Upper lobe of right lung (tissue), 1 donor: ENCODE measurements around the gene SLC30A4. TPM values are rescaled to one million over a fixed set of nuclear protein-coding genes. Genes with fewer than 3 reads are reported as not detected.

Experiments used
- ATAC-seq: fragments of 200-7000 bp; cut with Tn5 transposase; one replicate; pipeline ENCODE4 v1.9.1; 2020; ENCODE audit warnings: mild to moderate bottlenecking, moderate library complexity
- DNase-seq: peaks from one replicate; pipeline ENCODE4 v3.0.0-alpha.2; 2020
- H3K27ac ChIP-seq: fragments of 200-600 bp; one replicate; pipeline ENCODE4 v1.8.0; 2022
- H3K27me3 ChIP-seq: fragments of 200-600 bp; one replicate; pipeline ENCODE4 v1.8.0; 2022; ENCODE audit warnings: mild to moderate bottlenecking
- H3K36me3 ChIP-seq: fragments of 200-600 bp; one replicate; pipeline ENCODE4 v1.8.0; 2022
- H3K4me1 ChIP-seq: fragments of 200-600 bp; one replicate; pipeline ENCODE4 v1.8.0; 2022
- H3K4me3 ChIP-seq: fragments of 200-600 bp; one replicate; pipeline ENCODE4 v1.8.0; 2022; ENCODE audit warnings: mild to moderate bottlenecking
- H3K9me3 ChIP-seq: fragments of 200-600 bp; one replicate; pipeline ENCODE4 v1.8.0; 2022
- intact Hi-C: fragments of 100-400 bp; cut with DNase I; formaldehyde crosslinking; loops from one replicate; pipeline ENCODE4 v1.11.0; 2022
- total RNA-seq: library from RNA; stranded (reverse); fragmentation: NEBNext Ultra II Directional; extraction: Animal tissue kit (Norgen Biotek cat#: 25700); gene quantifications from one replicate; pipeline ENCODE4 v1.2.1, GENCODE V29; 2021
- TF ChIP-seq, protein P1 (sequence below): fragments of 200-600 bp; IDR thresholded peaks from one replicate; pipeline ENCODE4 v1.8.0; 2022; ENCODE audit warnings: antibody characterized with exemption
- donor health status: DM: no; HTN: yes; CAD: no; lungs with severe emphysema.

SLC30A4 gene
- total RNA-seq, 1 donor from 2014 or later = 6.7 TPM

- ATAC-seq = no peak
- H3K9me3 ChIP-seq = no peaks in the 10 kb centered on the region
- H3K27ac ChIP-seq = no peak overlapping the region
- TF ChIP-seq, protein P1, sequence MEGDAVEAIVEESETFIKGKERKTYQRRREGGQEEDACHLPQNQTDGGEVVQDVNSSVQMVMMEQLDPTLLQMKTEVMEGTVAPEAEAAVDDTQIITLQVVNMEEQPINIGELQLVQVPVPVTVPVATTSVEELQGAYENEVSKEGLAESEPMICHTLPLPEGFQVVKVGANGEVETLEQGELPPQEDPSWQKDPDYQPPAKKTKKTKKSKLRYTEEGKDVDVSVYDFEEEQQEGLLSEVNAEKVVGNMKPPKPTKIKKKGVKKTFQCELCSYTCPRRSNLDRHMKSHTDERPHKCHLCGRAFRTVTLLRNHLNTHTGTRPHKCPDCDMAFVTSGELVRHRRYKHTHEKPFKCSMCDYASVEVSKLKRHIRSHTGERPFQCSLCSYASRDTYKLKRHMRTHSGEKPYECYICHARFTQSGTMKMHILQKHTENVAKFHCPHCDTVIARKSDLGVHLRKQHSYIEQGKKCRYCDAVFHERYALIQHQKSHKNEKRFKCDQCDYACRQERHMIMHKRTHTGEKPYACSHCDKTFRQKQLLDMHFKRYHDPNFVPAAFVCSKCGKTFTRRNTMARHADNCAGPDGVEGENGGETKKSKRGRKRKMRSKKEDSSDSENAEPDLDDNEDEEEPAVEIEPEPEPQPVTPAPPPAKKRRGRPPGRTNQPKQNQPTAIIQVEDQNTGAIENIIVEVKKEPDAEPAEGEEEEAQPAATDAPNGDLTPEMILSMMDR = no peak
- H3K4me3 ChIP-seq = no peak overlapping the region
- no peaks in the 10 kb centered on the region for H3K27me3 ChIP-seq
- no peak for DNase-seq
- intact Hi-C loops = no loop called here
- H3K36me3 ChIP-seq = no peaks in the 10 kb centered on the region
- H3K4me1 ChIP-seq = no peaks in the 10 kb centered on the region
These were observed 23.9 kb downstream of the SLC30A4 start for GRCh38 chr15:45498701-45499100.

DNA sequence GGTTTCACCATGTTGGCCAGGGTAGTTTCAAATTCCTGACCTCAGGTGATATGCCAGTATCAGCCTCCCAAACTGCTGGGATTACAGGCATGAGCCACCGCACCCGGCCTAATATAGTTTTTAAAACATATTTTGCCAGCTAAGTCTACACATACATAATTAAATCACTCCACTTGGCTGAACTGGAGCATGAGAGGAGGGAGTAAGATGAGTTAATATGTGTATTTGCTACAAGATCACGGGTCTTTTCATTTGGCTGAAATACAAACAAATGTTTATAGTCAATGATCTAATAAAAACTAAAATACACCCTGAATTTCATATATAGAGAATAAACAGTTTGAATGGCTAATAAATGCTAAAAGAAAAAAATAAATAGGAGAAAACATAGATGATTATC lies 25.3 kb downstream of the SLC30A4 start:
- intact Hi-C loops = no loop called here
- Histone ChIP-seq H3K27ac (no peak overlapping the region), H3K36me3 (no peaks in the 10 kb centered on the region), H3K4me1 (no peaks in the 10 kb centered on the region), H3K9me3 (no peaks in the 10 kb centered on the region), H3K4me3 (no peak overlapping the region), H3K27me3 (no peaks in the 10 kb centered on the region)
- DNase-seq (no peak), ATAC-seq (no peak)
- TF ChIP-seq, protein P1 = no peak

DNA sequence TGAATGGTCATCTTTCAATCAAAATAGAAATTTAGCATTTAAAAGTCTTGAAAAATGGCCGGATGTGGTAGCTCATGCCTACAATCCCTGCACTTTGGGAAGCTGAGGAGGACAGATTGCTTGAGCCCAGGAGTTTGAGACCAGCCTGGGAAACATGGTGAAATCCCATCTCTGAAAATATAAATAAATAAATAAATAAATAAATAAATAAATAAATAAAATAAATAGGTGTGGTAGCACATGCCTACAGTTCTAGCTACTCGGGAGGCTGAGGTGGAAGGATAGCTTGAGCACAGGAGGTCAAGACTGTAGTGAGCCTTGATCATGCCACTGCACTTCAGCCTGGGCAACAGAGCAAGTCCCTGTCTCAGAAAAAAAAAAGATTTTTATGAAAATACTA lies 25.9 kb downstream of the SLC30A4 start:
- Histone ChIP-seq H3K36me3 (no peaks in the 10 kb centered on the region), H3K27me3 (no peaks in the 10 kb centered on the region), H3K9me3 (no peaks in the 10 kb centered on the region), H3K27ac (no peak overlapping the region), H3K4me3 (no peak overlapping the region), H3K4me1 (no peaks in the 10 kb centered on the region)
- TF ChIP-seq, protein P1 = no peak
- no peak for ATAC-seq
- intact Hi-C loops = no loop called here
- no peak for DNase-seq

DNA sequence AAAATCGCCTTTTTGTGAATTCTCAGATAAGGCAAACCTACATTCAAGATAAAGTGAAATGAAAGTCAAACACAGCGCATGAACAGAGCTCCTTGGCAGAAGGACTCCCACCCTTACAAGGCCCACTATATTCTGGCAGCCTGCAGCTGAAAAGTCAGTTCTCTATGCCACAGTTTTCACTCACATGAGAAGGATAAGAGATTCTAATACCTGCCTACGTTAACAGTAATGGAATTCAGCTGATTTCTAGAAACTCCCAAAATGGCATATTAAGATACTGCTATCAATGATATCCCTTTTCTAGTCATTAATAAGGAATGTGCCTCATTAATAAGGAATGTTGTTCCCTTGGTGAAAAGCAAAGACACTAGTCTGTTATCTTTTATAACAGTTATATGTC lies 27.0 kb downstream of the SLC30A4 start:
- Histone ChIP-seq H3K4me3 (no peak overlapping the region), H3K27ac (no peak overlapping the region), H3K9me3 (no peaks in the 10 kb centered on the region), H3K36me3 (no peaks in the 10 kb centered on the region), H3K4me1 (no peaks in the 10 kb centered on the region), H3K27me3 (no peaks in the 10 kb centered on the region)
- TF ChIP-seq, protein P1 = no peak
- DNase-seq (no peak), ATAC-seq (no peak)
- intact Hi-C loops = no loop called here

DNA sequence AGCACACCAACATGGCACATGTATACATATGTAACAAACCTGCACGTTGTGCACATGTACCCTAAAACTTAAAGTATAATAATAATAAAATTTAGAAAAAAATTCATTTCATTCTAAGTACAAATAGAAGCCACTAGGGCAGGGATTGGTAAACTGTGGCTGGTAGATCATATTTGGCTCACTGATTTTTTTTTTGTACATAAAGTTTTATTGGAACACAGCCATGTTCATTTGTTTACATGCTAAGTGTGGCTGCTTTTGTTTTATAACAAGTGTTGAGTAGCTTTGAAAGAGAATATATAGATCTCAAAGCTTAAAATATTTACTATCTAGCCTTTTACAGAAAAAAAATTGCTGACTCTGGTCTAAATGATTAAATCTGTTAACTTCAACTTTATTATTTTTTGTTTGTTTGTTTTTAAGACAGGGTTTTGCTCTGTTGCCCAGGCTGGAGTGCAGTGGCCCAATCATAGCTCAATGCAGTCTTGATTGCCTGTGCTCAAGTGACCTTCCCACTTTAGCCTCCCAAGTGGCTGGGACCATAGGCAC lies 32.8 kb downstream of the SLC30A4 start:
- no peak overlapping the region for H3K4me3 ChIP-seq
- H3K36me3 ChIP-seq = peaks cover 8% of the 10 kb centered on the region
- intact Hi-C loops = no loop called here
- H3K4me1 ChIP-seq = no peaks in the 10 kb centered on the region
- DNase-seq = no peak
- H3K27ac ChIP-seq = no peak overlapping the region
- no peak for ATAC-seq
- no peaks in the 10 kb centered on the region for H3K27me3 ChIP-seq
- no peaks in the 10 kb centered on the region for H3K9me3 ChIP-seq
- TF ChIP-seq, protein P1 = no peak

- DNase-seq (no peak), ATAC-seq (no peak)
- Histone ChIP-seq H3K4me1 (no peaks in the 10 kb centered on the region), H3K4me3 (no peak overlapping the region), H3K36me3 (peaks cover 8% of the 10 kb centered on the region), H3K27me3 (no peaks in the 10 kb centered on the region), H3K9me3 (no peaks in the 10 kb centered on the region), H3K27ac (no peak overlapping the region)
- intact Hi-C loops = no loop called here
- TF ChIP-seq, protein P1 = no peak
These were observed 36.2 kb downstream of the SLC30A4 start for GRCh38 chr15:45486317-45486716.
